ENCODE data around the gene SERTM2.

SERTM2 gene

GRCh38 chrX:111560801-111561200 is 49.4 kb downstream of the SERTM2 start:
- no peak for DNase-seq (ENCODE audit: low spot score)

GRCh38 chrX:111561851-111562250 is 50.4 kb downstream of the SERTM2 start:
- DNase-seq (ENCODE audit: low spot score) = no peak

GRCh38 chrX:111567542-111568255 is 56.3 kb downstream of the SERTM2 start:
- DNase-seq (ENCODE audit: low spot score) = no peak

GRCh38 chrX:111568354-111568753 is 56.9 kb downstream of the SERTM2 start:
- no peak for DNase-seq (ENCODE audit: low spot score)

GRCh38 chrX:111568817-111569216 is 57.4 kb downstream of the SERTM2 start:
- no peak for DNase-seq (ENCODE audit: low spot score)

All from kidney capillary endothelial cell (primary cell).